WI38 (cell line): ENCODE results near the gene PPIL6.
A peak's percentile ranks its signal among the peaks of the same experiment; 100 is the strongest.

ENCODE experiments used
- H3K4me3 ChIP-seq: 2 replicates; pipeline ENCODE4 v1.5.1; 2011; ENCODE audit warnings: low read depth, mild to moderate bottlenecking, control low read depth, low read length
- CTCF ChIP-seq: IDR thresholded peaks from 2 replicates; pipeline ENCODE4 v1.5.1; 2012; ENCODE audit warnings: low read depth, mild to moderate bottlenecking, control low read depth, low read length

PPIL6 gene

GRCh38 chr6:109381061-109381746 lies 59.2 kb downstream of the PPIL6 start:
- peak overlapping the region; percentile 83 for H3K4me3 ChIP-seq
- no peak for TF ChIP-seq CTCF

GRCh38 chr6:109379711-109380110 lies 60.7 kb downstream of the PPIL6 start:
- no peak for TF ChIP-seq CTCF
- peak overlapping the region; percentile 83 for H3K4me3 ChIP-seq

GRCh38 chr6:109377717-109378116 lies 62.7 kb downstream of the PPIL6 start:
- no peak overlapping the region for H3K4me3 ChIP-seq
- no peak for TF ChIP-seq CTCF

GRCh38 chr6:109374326-109374892 lies 66.0 kb downstream of the PPIL6 start:
- no peak overlapping the region for H3K4me3 ChIP-seq
- TF ChIP-seq CTCF: no peak

- no peak overlapping the region for H3K4me3 ChIP-seq
- TF ChIP-seq CTCF: no peak
Measured at GRCh38 chr6:109373762-109374161, 66.7 kb downstream of the PPIL6 start.

- no peak overlapping the region for H3K4me3 ChIP-seq
- no peak for TF ChIP-seq CTCF
Measured at GRCh38 chr6:109373331-109373730, 67.1 kb downstream of the PPIL6 start.

- no peak overlapping the region for H3K4me3 ChIP-seq
Measured at GRCh38 chr6:109372130-109372529, 68.3 kb downstream of the PPIL6 start.

More at GRCh38 chr6:109372130-109372529, 68.3 kb downstream of the PPIL6 start:
- no peak for TF ChIP-seq CTCF
